Neuron (in vitro differentiated cells): ENCODE measurements around the gene ELANE.
"Not testable (repeated sequence)": the region's sequence is repeated elsewhere in the genome, so short reads cannot be mapped to it uniquely, and the experiment has no call there.

Experiments
- H2AFZ ChIP-seq: one replicate; pipeline ENCODE4 v1.6.1; 2013; ENCODE audit warnings: low read depth, mild to moderate bottlenecking, inconsistent platforms, low read length, moderate library complexity
- H3K27me3 ChIP-seq: one replicate; pipeline ENCODE4 v1.6.1; 2013; ENCODE audit warnings: low read length; ENCODE audit not compliant: insufficient read depth
- H3K36me3 ChIP-seq: one replicate; pipeline ENCODE4 v1.6.1; 2013; ENCODE audit warnings: low read length; ENCODE audit not compliant: insufficient read depth
- H3K4me1 ChIP-seq: one replicate; pipeline ENCODE4 v1.6.1; 2013; ENCODE audit warnings: low read length; ENCODE audit not compliant: insufficient read depth
- H3K4me3 ChIP-seq: 2 replicates; pipeline ENCODE4 v1.5.1; 2013; ENCODE audit warnings: mild to moderate bottlenecking, low read length, moderate library complexity
- H3K9me3 ChIP-seq: one replicate; pipeline ENCODE4 v1.6.1; 2013; ENCODE audit warnings: low read length

ELANE gene

GRCh38 chr19:876780-877314 is 24.7 kb downstream of the ELANE start:
- peaks cover 54% of the 10 kb centered on the region for H3K36me3 ChIP-seq
- H2AFZ ChIP-seq, result no peak overlapping the region
- no peak overlapping the region for H3K4me3 ChIP-seq
- H3K27me3 ChIP-seq, result no peaks in the 10 kb centered on the region
- no peaks in the 10 kb centered on the region for H3K4me1 ChIP-seq
- H3K9me3 ChIP-seq, result no peaks in the 10 kb centered on the region

GRCh38 chr19:877992-878660 is 26.0 kb downstream of the ELANE start:
- H2AFZ ChIP-seq, H3K27me3 ChIP-seq, H3K9me3 ChIP-seq, H3K4me1 ChIP-seq, H3K4me3 ChIP-seq: not testable (repeated sequence)
- peaks cover 64% of the 10 kb centered on the region for H3K36me3 ChIP-seq

GRCh38 chr19:878751-879561 is 26.9 kb downstream of the ELANE start:
- not testable (repeated sequence) for H3K4me1 ChIP-seq, H3K27me3 ChIP-seq, H3K9me3 ChIP-seq, H2AFZ ChIP-seq, H3K4me3 ChIP-seq
- peaks cover 65% of the 10 kb centered on the region for H3K36me3 ChIP-seq

GRCh38 chr19:879711-880438 is 27.8 kb downstream of the ELANE start:
- no peak overlapping the region for H2AFZ ChIP-seq
- peaks cover 69% of the 10 kb centered on the region for H3K36me3 ChIP-seq

GRCh38 chr19:881385-882071 is 29.4 kb downstream of the ELANE start:
- Histone ChIP-seq H3K4me3 (no peak overlapping the region), H3K4me1 (no peaks in the 10 kb centered on the region), H3K36me3 (peaks cover 70% of the 10 kb centered on the region), H2AFZ (no peak overlapping the region), H3K27me3 (no peaks in the 10 kb centered on the region), H3K9me3 (no peaks in the 10 kb centered on the region)

More at GRCh38 chr19:879711-880438, 27.8 kb downstream of the ELANE start:
- H3K9me3 ChIP-seq, result no peaks in the 10 kb centered on the region
- H3K4me3 ChIP-seq, result no peak overlapping the region
- H3K27me3 ChIP-seq, result no peaks in the 10 kb centered on the region
- no peaks in the 10 kb centered on the region for H3K4me1 ChIP-seq

- Histone ChIP-seq H3K27me3 (no peaks in the 10 kb centered on the region), H3K4me3 (no peak overlapping the region), H2AFZ (no peak overlapping the region), H3K9me3 (no peaks in the 10 kb centered on the region), H3K4me1 (no peaks in the 10 kb centered on the region), H3K36me3 (peaks cover 67% of the 10 kb centered on the region)
Measured at GRCh38 chr19:882871-883497, 30.9 kb downstream of the ELANE start.

- Histone ChIP-seq H3K27me3 (no peaks in the 10 kb centered on the region), H3K4me3 (no peak overlapping the region), H3K9me3 (no peaks in the 10 kb centered on the region), H3K4me1 (no peaks in the 10 kb centered on the region), H2AFZ (no peak overlapping the region), H3K36me3 (peaks cover 71% of the 10 kb centered on the region)
Measured at GRCh38 chr19:883661-884211, 31.6 kb downstream of the ELANE start.

- H2AFZ ChIP-seq, result no peak overlapping the region
- H3K27me3 ChIP-seq, result no peaks in the 10 kb centered on the region
- H3K9me3 ChIP-seq, result no peaks in the 10 kb centered on the region
- no peak overlapping the region for H3K4me3 ChIP-seq
- no peaks in the 10 kb centered on the region for H3K4me1 ChIP-seq
- peaks cover 74% of the 10 kb centered on the region for H3K36me3 ChIP-seq
Measured at GRCh38 chr19:884420-885211, 32.5 kb downstream of the ELANE start.

GRCh38 chr19:885536-886224 is 33.6 kb downstream of the ELANE start:
- Histone ChIP-seq H2AFZ (no peak overlapping the region), H3K4me1 (no peaks in the 10 kb centered on the region), H3K4me3 (no peak overlapping the region), H3K9me3 (no peaks in the 10 kb centered on the region), H3K36me3 (peaks cover 80% of the 10 kb centered on the region), H3K27me3 (no peaks in the 10 kb centered on the region)

- no peak overlapping the region for H2AFZ ChIP-seq
- no peaks in the 10 kb centered on the region for H3K27me3 ChIP-seq
- peaks cover 71% of the 10 kb centered on the region for H3K36me3 ChIP-seq
- peaks cover 3% of the 10 kb centered on the region for H3K4me1 ChIP-seq
- H3K9me3 ChIP-seq, result no peaks in the 10 kb centered on the region
- H3K4me3 ChIP-seq, result no peak overlapping the region
Measured at GRCh38 chr19:887072-887471, 35.0 kb downstream of the ELANE start.

- Histone ChIP-seq H3K4me3 (no peak overlapping the region), H3K9me3 (no peaks in the 10 kb centered on the region), H3K36me3 (peaks cover 66% of the 10 kb centered on the region), H3K4me1 (peaks cover 5% of the 10 kb centered on the region), H3K27me3 (no peaks in the 10 kb centered on the region), H2AFZ (no peak overlapping the region)
Measured at GRCh38 chr19:887599-887998, 35.5 kb downstream of the ELANE start.
